ENCODE measurements around the gene GPC1. TPM values are rescaled to one million over a fixed set of nuclear protein-coding genes. Genes with fewer than 3 reads are reported as not detected.

GPC1 gene
- total and polyA plus RNA-seq, 2 experiments from 2014 or later, result 9.0 to 46.2 TPM

DNA sequence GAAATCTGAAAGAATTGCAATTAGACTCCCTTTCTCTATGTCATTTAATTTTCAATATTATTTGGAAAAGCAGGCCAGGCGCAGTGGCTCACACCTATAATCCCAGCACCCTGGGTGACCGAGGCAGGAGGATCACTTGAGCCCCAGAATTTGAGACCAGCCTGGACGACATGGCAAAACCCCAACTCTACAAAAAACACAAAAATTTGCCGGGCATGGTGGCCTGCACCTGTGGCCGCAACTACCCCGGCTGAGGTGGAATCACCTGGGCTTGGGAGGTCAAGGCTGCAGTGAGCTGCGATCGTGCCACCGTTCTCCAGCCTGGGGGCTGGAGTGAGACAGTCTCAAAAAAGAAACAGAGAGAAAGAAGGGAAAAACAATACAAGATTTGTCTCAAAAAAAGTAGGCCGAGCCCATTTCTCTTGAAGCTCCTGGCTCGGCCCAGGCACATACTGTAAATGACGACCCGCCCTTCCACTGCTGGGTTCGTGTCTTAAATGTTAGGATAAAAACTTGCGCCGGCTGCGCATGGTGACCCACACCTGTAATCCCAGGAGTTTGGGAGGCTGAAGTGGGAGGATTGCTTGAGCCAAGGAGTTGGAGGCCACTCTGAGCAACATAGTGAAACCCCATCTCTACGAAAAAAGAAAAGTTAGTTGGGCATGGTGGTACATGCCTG lies 31.1 kb upstream of the GPC1 start:
- no peak for ATAC-seq
- H3K4me3 Mint-ChIP-seq, result no peak overlapping the region
- H4K20me1 ChIP-seq (replicated peaks; ENCODE audit: insufficient read depth), result no peaks in the 10 kb centered on the region
- H3K27ac ChIP-seq (ENCODE audit: low read depth), result no peak overlapping the region
- no peak overlapping the region for H2AFZ ChIP-seq
- DNase-seq (ENCODE audit: low spot score), result no peak
- H3K4me1 Mint-ChIP-seq, result no peaks in the 10 kb centered on the region
- no peaks in the 10 kb centered on the region for H3K36me3 ChIP-seq (ENCODE audit: insufficient read depth)
- H3K4me2 ChIP-seq, result no peak overlapping the region
- no peaks in the 10 kb centered on the region for H3K79me2 ChIP-seq (replicated peaks; ENCODE audit: insufficient read depth)
- H3K36me3 Mint-ChIP-seq (ENCODE audit: low read depth), result no peaks in the 10 kb centered on the region
- H3K27ac Mint-ChIP-seq, result no peak overlapping the region
- no peaks in the 10 kb centered on the region for H3K9me2 ChIP-seq (ENCODE audit: insufficient read depth)
- no peak overlapping the region for H3K4me3 ChIP-seq
- H3K27me3 ChIP-seq (ENCODE audit: insufficient read depth), result no peaks in the 10 kb centered on the region
- H3K9me3 Mint-ChIP-seq, result no peaks in the 10 kb centered on the region; the same call in 1 of the 3 replicates
- H3K4me1 ChIP-seq (ENCODE audit: insufficient read depth), result no peaks in the 10 kb centered on the region
- no peaks in the 10 kb centered on the region for H3F3A ChIP-seq (replicated peaks; ENCODE audit: low read depth)
- H3K27me3 Mint-ChIP-seq (ENCODE audit: insufficient read depth, low read depth, poor library complexity), result peaks cover 4% of the 10 kb centered on the region
- TF ChIP-seq, protein P1, sequence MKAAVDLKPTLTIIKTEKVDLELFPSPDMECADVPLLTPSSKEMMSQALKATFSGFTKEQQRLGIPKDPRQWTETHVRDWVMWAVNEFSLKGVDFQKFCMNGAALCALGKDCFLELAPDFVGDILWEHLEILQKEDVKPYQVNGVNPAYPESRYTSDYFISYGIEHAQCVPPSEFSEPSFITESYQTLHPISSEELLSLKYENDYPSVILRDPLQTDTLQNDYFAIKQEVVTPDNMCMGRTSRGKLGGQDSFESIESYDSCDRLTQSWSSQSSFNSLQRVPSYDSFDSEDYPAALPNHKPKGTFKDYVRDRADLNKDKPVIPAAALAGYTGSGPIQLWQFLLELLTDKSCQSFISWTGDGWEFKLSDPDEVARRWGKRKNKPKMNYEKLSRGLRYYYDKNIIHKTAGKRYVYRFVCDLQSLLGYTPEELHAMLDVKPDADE (IDR thresholded peaks at IDR 0.05), result no peak
- TF ChIP-seq ZNF114 (CRISPR knock-in tag; IDR thresholded peaks at IDR 0.05) (no peak), STAT1 (IDR thresholded peaks at IDR 0.05; ENCODE audit: unreplicated experiment) (no peak), CTCF (conservative IDR thresholded peaks at IDR 0.05; ENCODE audit: low read depth in 2 of 2) (no peak), ZNF331 (CRISPR knock-in tag; IDR thresholded peaks at IDR 0.05; ENCODE audit: low read depth) (no peak), REST (IDR thresholded peaks at IDR 0.05; ENCODE audit: unreplicated experiment) (no peak), NANOG (IDR thresholded peaks at IDR 0.05; ENCODE audit: borderline replicate concordance) (no peak), EZH2 (IDR thresholded peaks at IDR 0.05; ENCODE audit: low read depth, unreplicated experiment) (no peak), ZNF462 (CRISPR knock-in tag; IDR thresholded peaks at IDR 0.05) (no peak), EZH2phosphoT487 (IDR thresholded peaks at IDR 0.05; ENCODE audit: unreplicated experiment) (no peak)
